Endothelial cell of umbilical vein (primary cell): ENCODE data around the gene SLC39A13. TPM values are rescaled to one million over a fixed set of nuclear protein-coding genes. Genes with fewer than 3 reads are reported as not detected.

Experiments
- BruUV-seq: library from RNA; stranded (reverse); fragments of 400-500 nt; replicated peaks from 2 replicates; lab custom pipeline; 2021; lab: Mats Ljungman, UMichigan
- CTCF ChIA-PET: fragments of 300-600, 350-600 bp; sonication (Branson Sonifier 250); formaldehyde crosslinking; loops from one replicate; lab custom pipeline; 2021; ENCODE audit warnings: antibody characterized with exemption, inconsistent platforms; lab: Charles Lee
- POLR2A ChIA-PET: fragments of 300-600, 350-600 bp; sonication (Branson Sonifier 250); formaldehyde crosslinking; loops from one replicate; lab custom pipeline; 2021; ENCODE audit warnings: antibody characterized with exemption, inconsistent platforms; lab: Charles Lee
- DNase-seq: peaks from one replicate; pipeline ENCODE4 v3.0.0-alpha.2; 2011; ENCODE audit warnings: low read depth, low spot score
- FAIRE-seq: peaks from 2 replicates; lab custom pipeline; 2011; peaks lifted over from hg19 to GRCh38; lab: Jason Lieb, UNC
- H2AFZ ChIP-seq: 2 replicates; pipeline ENCODE4 v1.6.0; 2012; ENCODE audit warnings: low read depth, low read length, control low read depth, inconsistent platforms
- H3K27ac ChIP-seq: 2 replicates; pipeline ENCODE4 v1.5.1; 2011; ENCODE audit warnings: low read depth, mild to moderate bottlenecking, control low read depth, low read length, moderate library complexity; ENCODE audit not compliant: insufficient read depth
- H3K27me3 ChIP-seq, 2 experiments: 2 replicates each; pipeline versions ENCODE4 v1.6.0 to v1.6.1; 2011; ENCODE audit warnings: low read length in 2 of 2, mixed read lengths in 1 of 2; ENCODE audit not compliant: control insufficient read depth in 2 of 2, insufficient read depth in 2 of 2
- H3K36me3 ChIP-seq, 2 experiments: 2 replicates in 1 of 2; 3 replicates in 1 of 2; pipeline ENCODE4 v1.5.1; 2011; ENCODE audit warnings: low read length in 2 of 2, mild to moderate bottlenecking in 1 of 2, moderate library complexity in 1 of 2; ENCODE audit not compliant: control insufficient read depth in 2 of 2, insufficient read depth in 2 of 2; ENCODE audit errors: extremely low read depth in 1 of 2
- H3K4me1 ChIP-seq: 3 replicates; pipeline ENCODE4 v1.5.1; 2011; ENCODE audit warnings: mild to moderate bottlenecking, low read length; ENCODE audit not compliant: control insufficient read depth, insufficient read depth; ENCODE audit errors: extremely low read depth
- H3K4me2 ChIP-seq: 2 replicates; pipeline ENCODE4 v1.6.1; 2011; ENCODE audit warnings: low read length, control low read depth, mixed read lengths; ENCODE audit not compliant: insufficient read depth
- H3K4me3 ChIP-seq, 3 experiments: fragments of 200-600 bp in 1 of 3; sonication (generic), shearing (Covaris generic) in 1 of 3; replicated peaks in 1 of 3; 2 replicates each; pipeline ENCODE4 v1.5.1; 2011 to 2016; ENCODE audit warnings: control low read depth in 3 of 3, low read length in 3 of 3, mild to moderate bottlenecking in 2 of 3, inconsistent platforms in 1 of 3, low read depth in 1 of 3, moderate library complexity in 1 of 3; ENCODE audit not compliant: insufficient read depth in 1 of 3
- H3K79me2 ChIP-seq: 2 replicates; pipeline ENCODE4 v1.6.0; 2012; ENCODE audit warnings: low read length, inconsistent platforms; ENCODE audit not compliant: control insufficient read depth, insufficient read depth
- H3K9ac ChIP-seq: replicated peaks from 2 replicates; pipeline ENCODE3; 2011; ENCODE audit warnings: low read length, control low read depth; ENCODE audit not compliant: insufficient read depth; ENCODE audit errors: extremely low read depth
- H3K9me1 ChIP-seq: replicated peaks from 3 replicates; pipeline ENCODE4 v1.6.0; 2011; ENCODE audit warnings: mild to moderate bottlenecking, low read length; ENCODE audit not compliant: control insufficient read depth, insufficient read depth; ENCODE audit errors: extremely low read depth
- H3K9me3 ChIP-seq: replicated peaks from 2 replicates; pipeline ENCODE4 v1.5.1; 2012; ENCODE audit warnings: low read length, inconsistent platforms; ENCODE audit not compliant: control insufficient read depth, insufficient read depth
- H4K20me1 ChIP-seq: replicated peaks from 2 replicates; pipeline ENCODE3; 2011; ENCODE audit warnings: mild to moderate bottlenecking, low read length; ENCODE audit not compliant: control insufficient read depth, insufficient read depth; ENCODE audit errors: extremely low read depth
- CTCF ChIP-seq, 2 donors: IDR thresholded peaks; 1 replicate in 1 of 2; 2 replicates in 1 of 2; pipeline ENCODE4 v1.5.1; 2011; ENCODE audit warnings: low read length in 2 of 2, mild to moderate bottlenecking in 2 of 2, moderate library complexity in 2 of 2, control low read depth in 1 of 2, inconsistent platforms in 1 of 2, low read depth in 1 of 2; ENCODE audit not compliant: insufficient read depth in 1 of 2; ENCODE audit errors: extremely low read depth in 1 of 2
- EZH2 ChIP-seq: IDR thresholded peaks from 2 replicates; pipeline ENCODE4 v1.6.1; 2012; ENCODE audit warnings: borderline replicate concordance, low read depth, mild to moderate bottlenecking, moderate library complexity, low read length, inconsistent platforms; ENCODE audit not compliant: severe bottlenecking
- FOS ChIP-seq: IDR thresholded peaks from 2 replicates; pipeline ENCODE4 v1.6.1; 2011; ENCODE audit warnings: mild to moderate bottlenecking, low read length, moderate library complexity, borderline replicate concordance; ENCODE audit not compliant: insufficient read depth
- GATA2 ChIP-seq: IDR thresholded peaks from 2 replicates; pipeline ENCODE4 v1.7.0; 2011; ENCODE audit warnings: low read depth, mild to moderate bottlenecking, moderate library complexity, mixed read lengths, low read length; ENCODE audit not compliant: insufficient read length, insufficient read depth
- JUN ChIP-seq: IDR thresholded peaks from 2 replicates; pipeline ENCODE4 v1.6.1; 2011; ENCODE audit warnings: borderline replicate concordance, low read depth; ENCODE audit not compliant: insufficient read length, insufficient read depth
- MAX ChIP-seq: IDR thresholded peaks from 2 replicates; pipeline ENCODE4 v1.6.1; 2011; ENCODE audit not compliant: insufficient read depth, insufficient read length
- MYC ChIP-seq: IDR thresholded peaks from one replicate; pipeline ENCODE4 v1.6.1; 2011; ENCODE audit warnings: mild to moderate bottlenecking, low read depth, low read length
- POLR2A ChIP-seq: IDR thresholded peaks from 2 replicates; pipeline ENCODE4 v1.6.1; 2012; ENCODE audit warnings: low read depth, mild to moderate bottlenecking, control low read depth, low read length
- POLR2AphosphoS5 ChIP-seq: IDR thresholded peaks from 2 replicates; pipeline ENCODE4 v1.6.1; 2012; ENCODE audit warnings: low read depth, mild to moderate bottlenecking, control low read depth, low read length, moderate library complexity; ENCODE audit not compliant: insufficient read depth
- dilution Hi-C: fragments of 300-500 bp; cut with MboI; formaldehyde crosslinking; loops from one replicate; pipeline ENCODE4 v1.15.0; 2019; ENCODE audit warnings: low sequenced_read_pairs; ENCODE audit not compliant: extremely low pct_ligation_motif_present
- intact Hi-C: fragments of 100-400 bp; cut with micrococcal nuclease; formaldehyde crosslinking; loops from one replicate; pipeline ENCODE4 v1.10.0; 2022
- polyA plus RNA-seq, 4 experiments: library from polyadenylated mRNA; depleted of rRNA in 3 of 4; stranded (reverse) in 3 of 4; unstranded in 1 of 4; fragments of >200 nt; gene quantifications; 2 replicates each; pipeline versions ENCODE4 v1.2.1 to v1.2.3, GENCODE V29; 2011 to 2012; ENCODE audit warnings: missing spikeins in 1 of 4
- total RNA-seq: library from RNA; stranded (reverse); gene quantifications from 2 replicates; pipeline ENCODE4 v1.2.3, GENCODE V29; 2021

SLC39A13 gene
- total and polyA plus RNA-seq, 2 donors (not counting 3 experiments of a cell fraction or from before 2014, with no cell fraction given): 91.9 to 94.3 TPM

- no peaks in the 10 kb centered on the region for H3K9me3 ChIP-seq
- TF ChIP-seq CTCF (IDR thresholded peaks at IDR 0.05; ENCODE audit: extremely low read depth in 1 of 2, insufficient read depth in 1 of 2, low read depth in 1 of 2, low read length in 2 of 2) (no peak), GATA2 (no peak), MAX (no peak), FOS (no peak), POLR2AphosphoS5 (no peak), EZH2 (no peak), MYC (no peak), JUN (no peak), POLR2A (no peak)
- no peak overlapping the region for H3K27ac ChIP-seq
- ChIA-PET CTCF (interaction anchor here (1.0 kb wide), 1 partner anchor 34 kb away, joined by 3 read pairs; no protein-coding TSS in a partner anchor), POLR2A (no interaction called here)
- dilution Hi-C loops (no loop called here), intact Hi-C loops (no loop called here)
- no peaks in the 10 kb centered on the region for H3K36me3 ChIP-seq
- H4K20me1 ChIP-seq: no peaks in the 10 kb centered on the region
- no peaks in the 10 kb centered on the region for H3K9me1 ChIP-seq
- H3K4me3 ChIP-seq: no peak overlapping the region
- H3K4me1 ChIP-seq: peaks cover 9% of the 10 kb centered on the region
- DNase-seq: no peak
- H2AFZ ChIP-seq: no peak overlapping the region
- H3K9ac ChIP-seq: no peak overlapping the region
- H3K27me3 ChIP-seq: no peaks in the 10 kb centered on the region
- no peak for FAIRE-seq
- no TSS peak for BruUV-seq
- no peak overlapping the region for H3K4me2 ChIP-seq
- no peaks in the 10 kb centered on the region for H3K79me2 ChIP-seq
Measured at GRCh38 chr11:47378836-47379170, 29.6 kb upstream of the SLC39A13 start.
